Right atrium auricular region (tissue), 2 donors: ENCODE data around the gene ZNF230. TPM values are rescaled to one million over a fixed set of nuclear protein-coding genes. Genes with fewer than 3 reads are reported as not detected.

ENCODE experiments used
- DNase-seq: peaks from one replicate; pipeline ENCODE4 v3.0.0-alpha.2; 2019; ENCODE audit warnings: low spot score
- H3K27ac ChIP-seq, 2 donors: fragments of 200-600 bp; sonication (generic); 1 replicate in 1 of 2; 2 replicates in 1 of 2; pipeline ENCODE4 v1.5.1; 2016 to 2019
- H3K27me3 ChIP-seq, 2 donors: fragments of 200-600 bp; sonication (generic); one replicate each; pipeline versions ENCODE4 v1.5.1 to v1.6.0; 2017 to 2019
- H3K36me3 ChIP-seq: fragments of 200-600 bp; sonication (generic); one replicate; pipeline ENCODE4 v1.5.1; 2016
- H3K4me1 ChIP-seq, 2 donors: fragments of 200-600 bp; sonication (generic); one replicate each; pipeline versions ENCODE4 v1.5.1 to v1.6.0; 2017 to 2019
- H3K4me3 ChIP-seq, 2 donors: fragments of 200-600 bp; sonication (generic); 1 replicate in 1 of 2; 2 replicates in 1 of 2; pipeline ENCODE4 v1.5.1; 2017 to 2019; ENCODE audit warnings: mild to moderate bottlenecking in 1 of 2, moderate library complexity in 1 of 2
- H3K9me3 ChIP-seq, 2 donors: fragments of 200-600 bp; sonication (generic); one replicate each; pipeline ENCODE4 v1.5.1; 2019
- CTCF ChIP-seq, 2 donors: fragments of 200-600 bp; sonication (generic); IDR thresholded peaks; one replicate each; pipeline ENCODE4 v1.5.1; 2019; ENCODE audit warnings: antibody characterized with exemption in 2 of 2
- total RNA-seq, 2 donors: library from RNA; depleted of rRNA; stranded (reverse); fragments of >200 nt; gene quantifications; one replicate each; pipeline ENCODE4 v1.1.0, GENCODE V29; 2016

ZNF230 gene
- 1 to 10 TPM; 1.6 to 2.1 TPM for total RNA-seq

DNA sequence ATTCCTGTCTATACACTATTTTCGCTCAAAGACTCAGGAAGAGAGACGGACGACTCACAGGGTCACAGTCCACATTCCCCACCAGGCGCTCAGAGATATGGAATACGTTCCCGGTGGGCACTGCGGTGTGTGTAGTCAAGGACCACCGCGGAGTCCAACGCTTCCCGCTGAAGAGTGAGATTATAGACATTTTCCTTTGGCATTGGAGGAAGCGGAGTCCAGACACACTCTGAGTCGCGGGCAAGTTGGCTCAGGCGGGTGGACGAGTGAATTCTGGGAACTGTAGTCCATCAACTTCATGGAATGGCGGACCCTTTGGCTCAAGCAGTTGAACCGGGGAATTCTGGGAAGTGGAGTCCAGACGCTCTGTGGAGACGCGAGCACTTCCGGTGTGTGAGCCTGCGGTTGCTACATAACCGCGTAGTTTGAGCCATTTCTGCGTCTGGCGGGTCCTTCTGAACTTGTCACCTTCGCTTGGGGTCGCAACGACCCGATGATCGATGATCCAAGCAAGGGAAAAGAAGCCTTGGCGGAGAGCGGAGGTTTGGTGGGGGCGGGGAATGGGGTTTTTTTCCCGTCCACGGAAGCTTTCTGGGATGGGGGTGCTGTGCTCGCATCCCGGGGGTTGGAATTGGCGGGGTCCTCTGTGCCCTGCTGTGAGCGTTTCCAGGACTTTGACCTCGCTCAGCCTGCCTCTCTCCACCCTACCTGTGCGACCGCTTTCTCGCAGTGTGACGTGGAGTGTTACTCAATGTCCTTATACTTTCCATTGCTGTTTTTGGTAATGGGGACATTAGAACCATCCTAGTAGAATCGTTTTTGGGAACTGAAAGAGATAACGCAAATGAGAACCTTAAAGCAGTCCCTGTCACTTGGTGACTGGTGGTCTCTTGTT, at the start of gene ZNF230:
ZNF230 (plus strand) TSS at position 392 of the 895 bp plus-strand sequence. CDS start 4,122 bp downstream, outside the sequence.
- peaks cover 14% of the 10 kb centered on the region for H3K36me3 ChIP-seq
- peaks cover 0 to 15% of the 10 kb centered on the region in 2 donors for H3K4me1 ChIP-seq
- no peaks in the 10 kb centered on the region for H3K27me3 ChIP-seq
- DNase-seq, result peak; percentile 93
- peak within 1 kb of the TSS; percentile 73 for H3K4me3 ChIP-seq
- TF ChIP-seq CTCF (IDR thresholded peaks at IDR 0.05), result no peak
- H3K9me3 ChIP-seq, result peaks cover 0 to 18% of the 10 kb centered on the region in 2 donors
- H3K27ac ChIP-seq, result peak within 1 kb of the TSS; percentile 72 to 84

GRCh38 chr19:43956827-43957226, 45.9 kb upstream of the ZNF230 start:
- Histone ChIP-seq H3K27ac (no peak overlapping the region), H3K4me3 (no peak overlapping the region), H3K27me3 (no peaks in the 10 kb centered on the region), H3K36me3 (no peaks in the 10 kb centered on the region), H3K4me1 (no peaks in the 10 kb centered on the region), H3K9me3 (peaks cover 5 to 54% of the 10 kb centered on the region in 2 donors)
- no peak for TF ChIP-seq CTCF (IDR thresholded peaks at IDR 0.05)
- no peak for DNase-seq

DNA sequence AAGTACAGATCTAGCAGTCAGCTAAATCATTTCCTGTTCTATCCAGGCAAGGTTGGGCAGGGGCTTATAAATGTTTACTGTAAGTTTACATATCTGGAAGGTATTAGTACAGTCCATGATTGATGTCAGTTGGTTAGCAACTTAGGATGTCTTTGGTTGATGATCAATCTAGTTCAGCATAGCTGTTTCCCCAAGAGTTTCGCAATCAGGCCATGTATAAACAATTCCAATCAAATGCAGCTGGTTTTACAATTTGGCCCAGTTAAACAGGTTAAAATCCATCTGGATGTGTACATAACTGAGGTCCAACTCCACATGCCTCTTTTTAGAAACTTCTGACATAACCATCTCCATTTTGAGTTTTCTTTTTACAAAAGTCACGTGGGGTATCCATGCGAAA, 44.9 kb upstream of the ZNF230 start:
- no peak for DNase-seq
- Histone ChIP-seq H3K9me3 (peaks cover 5 to 65% of the 10 kb centered on the region in 2 donors), H3K4me1 (no peaks in the 10 kb centered on the region), H3K27ac (no peak overlapping the region), H3K4me3 (no peak overlapping the region), H3K36me3 (peaks cover 5% of the 10 kb centered on the region), H3K27me3 (no peaks in the 10 kb centered on the region)
- no peak for TF ChIP-seq CTCF (IDR thresholded peaks at IDR 0.05)

DNA sequence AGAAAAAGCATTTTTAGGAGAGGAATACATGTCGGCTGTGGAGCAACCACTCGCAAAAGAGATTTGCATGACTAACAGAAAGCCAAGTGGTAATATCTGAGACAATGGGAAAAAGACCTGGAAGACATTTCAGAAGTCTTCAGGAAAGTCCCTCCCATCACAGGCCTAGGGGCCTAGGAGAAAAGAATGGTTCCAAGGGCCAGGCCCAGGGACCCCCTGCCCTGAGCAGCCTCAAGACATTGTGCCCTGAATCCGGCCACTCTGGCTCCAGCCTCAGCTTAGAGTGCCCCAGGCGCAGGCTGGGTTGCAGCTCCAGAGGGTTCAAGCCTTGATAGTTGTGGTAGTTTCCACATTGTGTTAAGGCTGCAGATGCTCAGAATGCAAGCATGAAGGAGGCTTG, 42.3 kb upstream of the ZNF230 start:
- Histone ChIP-seq H3K9me3 (peaks cover 23 to 90% of the 10 kb centered on the region in 2 donors), H3K36me3 (peaks cover 30% of the 10 kb centered on the region), H3K27me3 (no peaks in the 10 kb centered on the region), H3K4me3 (no peak overlapping the region), H3K4me1 (no peaks in the 10 kb centered on the region), H3K27ac (no peak overlapping the region)
- DNase-seq, result no peak
- no peak for TF ChIP-seq CTCF (IDR thresholded peaks at IDR 0.05)

- Histone ChIP-seq H3K27me3 (no peaks in the 10 kb centered on the region), H3K4me1 (no peaks in the 10 kb centered on the region), H3K4me3 (no peak overlapping the region), H3K27ac (no peak overlapping the region), H3K9me3 (peaks cover 51 to 99% of the 10 kb centered on the region in 2 donors), H3K36me3 (peaks cover 80% of the 10 kb centered on the region)
- no peak for DNase-seq
- TF ChIP-seq CTCF (IDR thresholded peaks at IDR 0.05), result no peak
These were observed 36.6 kb upstream of the ZNF230 start for GRCh38 chr19:43966079-43966694.
